Measurements from ENCODE around the gene BRME1.

DNA sequence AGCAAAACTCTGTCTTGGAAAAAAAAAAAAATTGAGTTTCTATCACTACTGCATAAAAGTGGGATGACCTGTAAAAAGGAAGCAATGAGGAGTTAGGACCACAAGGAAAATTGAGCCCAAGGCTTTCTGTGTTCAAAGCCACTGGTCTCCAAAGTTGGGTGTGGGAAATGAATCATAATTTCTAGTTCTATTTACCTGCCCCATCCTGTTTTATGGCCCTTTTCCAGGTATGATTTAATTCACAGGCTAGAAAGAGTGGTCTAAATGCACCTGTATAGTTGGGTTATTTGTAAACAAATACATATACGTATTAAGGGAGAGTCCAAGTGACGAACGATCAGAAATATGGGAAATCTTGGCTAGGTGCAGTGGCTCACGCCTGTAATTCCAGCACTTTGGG is 40.5 kb upstream of the BRME1 start:
- TF ChIP-seq, protein P1, sequence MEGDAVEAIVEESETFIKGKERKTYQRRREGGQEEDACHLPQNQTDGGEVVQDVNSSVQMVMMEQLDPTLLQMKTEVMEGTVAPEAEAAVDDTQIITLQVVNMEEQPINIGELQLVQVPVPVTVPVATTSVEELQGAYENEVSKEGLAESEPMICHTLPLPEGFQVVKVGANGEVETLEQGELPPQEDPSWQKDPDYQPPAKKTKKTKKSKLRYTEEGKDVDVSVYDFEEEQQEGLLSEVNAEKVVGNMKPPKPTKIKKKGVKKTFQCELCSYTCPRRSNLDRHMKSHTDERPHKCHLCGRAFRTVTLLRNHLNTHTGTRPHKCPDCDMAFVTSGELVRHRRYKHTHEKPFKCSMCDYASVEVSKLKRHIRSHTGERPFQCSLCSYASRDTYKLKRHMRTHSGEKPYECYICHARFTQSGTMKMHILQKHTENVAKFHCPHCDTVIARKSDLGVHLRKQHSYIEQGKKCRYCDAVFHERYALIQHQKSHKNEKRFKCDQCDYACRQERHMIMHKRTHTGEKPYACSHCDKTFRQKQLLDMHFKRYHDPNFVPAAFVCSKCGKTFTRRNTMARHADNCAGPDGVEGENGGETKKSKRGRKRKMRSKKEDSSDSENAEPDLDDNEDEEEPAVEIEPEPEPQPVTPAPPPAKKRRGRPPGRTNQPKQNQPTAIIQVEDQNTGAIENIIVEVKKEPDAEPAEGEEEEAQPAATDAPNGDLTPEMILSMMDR (IDR thresholded peaks at IDR 0.05; ENCODE audit: low read depth, low read length, poor library complexity, severe bottlenecking), result no peak
- no peak for TF ChIP-seq EZH2phosphoT487 (IDR thresholded peaks at IDR 0.05; ENCODE audit: borderline replicate concordance, low read length)

Measured in DOHH2 (cell line).